K562 (cell line): ENCODE results near the gene GLDC.

ENCODE experiments used
- PCBP1 ChIP-seq: fragments of 200-400 bp; formaldehyde crosslinking; IDR thresholded peaks from 2 replicates; pipeline ENCODE4 v1.6.1; 2018; ENCODE audit warnings: mild to moderate bottlenecking, low read depth, low read length; ENCODE audit not compliant: poor library complexity, severe bottlenecking
- POLR2A ChIP-seq: fragments of 450-650 bp; conservative IDR thresholded peaks from 2 replicates; pipeline ENCODE4 v1.6.1; 2016
- RFX1 ChIP-seq: fragments of 450-650 bp; IDR thresholded peaks from 2 replicates; pipeline ENCODE4 v1.6.1; 2016; ENCODE audit warnings: mild to moderate bottlenecking, moderate library complexity
- SMARCA5 ChIP-seq: fragments of 450-650 bp; IDR thresholded peaks from 2 replicates; pipeline ENCODE4 v1.6.1; 2016
- TAF7 ChIP-seq: fragments of 450-650 bp; IDR thresholded peaks from 2 replicates; pipeline ENCODE4 v1.6.1; 2016; ENCODE audit warnings: missing genetic modification characterization, missing compliant biosample characterization
- YBX1 ChIP-seq: fragments of 450-650 bp; IDR thresholded peaks from 2 replicates; pipeline ENCODE4 v1.7.1; 2016; ENCODE audit warnings: mild to moderate bottlenecking
- ZNF408 ChIP-seq: fragments of 250-450 bp; sonication (Bioruptor Pico); IDR thresholded peaks from 2 replicates; pipeline ENCODE4 v1.4.0; 2020; ENCODE audit warnings: low read depth, mild to moderate bottlenecking, moderate library complexity
- ZNF449 ChIP-seq: fragments of 250-450 bp; sonication (Bioruptor Pico); IDR thresholded peaks from 2 replicates; pipeline ENCODE4 v1.8.0; 2022; ENCODE audit warnings: moderate library complexity, mild to moderate bottlenecking, inconsistent platforms
- ZNF830 ChIP-seq: fragments of 250-450 bp; sonication (Bioruptor Pico); IDR thresholded peaks from 2 replicates; pipeline ENCODE4 v1.5.0; 2021; ENCODE audit warnings: mild to moderate bottlenecking
- TF ChIP-seq, protein P1 (sequence below): IDR thresholded peaks from 2 replicates; pipeline ENCODE4 v1.6.1; 2012; ENCODE audit warnings: low read depth, low read length, improper control_type of control experiment, borderline replicate concordance
- TF ChIP-seq, protein P2 (sequence below), 3 experiments: IDR thresholded peaks in 2 of 3; conservative IDR thresholded peaks in 1 of 3; 2 replicates each; pipeline ENCODE4 v1.5.1; 2011 to 2012; ENCODE audit warnings: low read length in 3 of 3, mild to moderate bottlenecking in 3 of 3, control low read depth in 2 of 3, improper control_type of control experiment in 1 of 3, inconsistent platforms in 1 of 3, low read depth in 1 of 3, mixed read lengths in 1 of 3, moderate library complexity in 1 of 3; ENCODE audit not compliant: insufficient read depth in 2 of 3
- TF ChIP-seq, protein P3 (sequence below): sonication (generic); formaldehyde crosslinking; IDR thresholded peaks from 2 replicates; pipeline ENCODE4 v1.8.1; 2023; ENCODE audit warnings: missing genetic modification reagents, mild to moderate bottlenecking, borderline replicate concordance

DNA sequence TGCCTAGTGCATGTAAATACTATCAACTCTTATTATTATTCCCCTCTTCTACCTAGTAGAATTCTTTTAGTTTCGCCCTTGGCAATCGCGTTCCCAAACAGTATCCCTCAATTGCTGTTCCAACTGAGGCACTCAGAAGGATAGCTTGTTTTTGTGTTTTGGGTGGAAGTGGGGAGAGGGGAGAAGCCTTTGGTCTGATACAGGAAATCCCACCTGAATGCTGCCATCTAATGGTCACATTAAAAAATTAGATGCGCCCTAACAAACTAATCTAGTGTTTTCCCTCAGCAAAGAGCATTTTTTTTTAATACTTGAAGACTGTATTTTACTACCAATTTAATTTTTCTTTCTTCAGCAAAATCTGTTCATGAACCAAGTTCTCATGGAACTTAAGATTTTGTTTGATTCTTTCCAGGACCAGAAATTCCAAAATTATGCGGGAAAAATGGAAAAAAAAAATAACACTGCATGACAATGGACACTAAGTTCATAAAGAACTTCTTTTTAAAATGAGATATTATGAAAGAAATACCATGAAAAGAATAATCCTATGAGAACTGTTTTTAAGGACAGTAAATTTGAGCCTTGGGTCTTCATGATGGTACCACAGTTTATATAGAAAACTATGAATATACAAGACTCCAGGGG is 22.2 kb upstream of the GLDC start:
- TF ChIP-seq PCBP1 (no peak), TAF7 (tag) (no peak), YBX1 (no peak), POLR2A (no peak), SMARCA5 (no peak), RFX1 (no peak), ZNF408 (CRISPR knock-in tag) (no peak), ZNF830 (CRISPR knock-in tag) (no peak), ZNF449 (CRISPR knock-in tag) (no peak)
- TF ChIP-seq, protein P1, sequence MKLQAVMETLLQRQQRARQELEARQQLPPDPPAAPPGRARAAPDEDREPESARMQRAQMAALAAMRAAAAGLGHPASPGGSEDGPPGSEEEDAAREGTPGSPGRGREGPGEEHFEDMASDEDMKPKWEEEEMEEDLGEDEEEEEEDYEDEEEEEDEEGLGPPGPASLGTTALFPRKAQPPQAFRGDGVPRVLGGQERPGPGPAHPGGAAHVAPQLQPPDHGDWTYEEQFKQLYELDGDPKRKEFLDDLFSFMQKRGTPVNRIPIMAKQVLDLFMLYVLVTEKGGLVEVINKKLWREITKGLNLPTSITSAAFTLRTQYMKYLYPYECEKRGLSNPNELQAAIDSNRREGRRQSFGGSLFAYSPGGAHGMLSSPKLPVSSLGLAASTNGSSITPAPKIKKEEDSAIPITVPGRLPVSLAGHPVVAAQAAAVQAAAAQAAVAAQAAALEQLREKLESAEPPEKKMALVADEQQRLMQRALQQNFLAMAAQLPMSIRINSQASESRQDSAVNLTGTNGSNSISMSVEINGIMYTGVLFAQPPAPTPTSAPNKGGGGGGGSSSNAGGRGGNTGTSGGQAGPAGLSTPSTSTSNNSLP, result no peak
- TF ChIP-seq, protein P2, sequence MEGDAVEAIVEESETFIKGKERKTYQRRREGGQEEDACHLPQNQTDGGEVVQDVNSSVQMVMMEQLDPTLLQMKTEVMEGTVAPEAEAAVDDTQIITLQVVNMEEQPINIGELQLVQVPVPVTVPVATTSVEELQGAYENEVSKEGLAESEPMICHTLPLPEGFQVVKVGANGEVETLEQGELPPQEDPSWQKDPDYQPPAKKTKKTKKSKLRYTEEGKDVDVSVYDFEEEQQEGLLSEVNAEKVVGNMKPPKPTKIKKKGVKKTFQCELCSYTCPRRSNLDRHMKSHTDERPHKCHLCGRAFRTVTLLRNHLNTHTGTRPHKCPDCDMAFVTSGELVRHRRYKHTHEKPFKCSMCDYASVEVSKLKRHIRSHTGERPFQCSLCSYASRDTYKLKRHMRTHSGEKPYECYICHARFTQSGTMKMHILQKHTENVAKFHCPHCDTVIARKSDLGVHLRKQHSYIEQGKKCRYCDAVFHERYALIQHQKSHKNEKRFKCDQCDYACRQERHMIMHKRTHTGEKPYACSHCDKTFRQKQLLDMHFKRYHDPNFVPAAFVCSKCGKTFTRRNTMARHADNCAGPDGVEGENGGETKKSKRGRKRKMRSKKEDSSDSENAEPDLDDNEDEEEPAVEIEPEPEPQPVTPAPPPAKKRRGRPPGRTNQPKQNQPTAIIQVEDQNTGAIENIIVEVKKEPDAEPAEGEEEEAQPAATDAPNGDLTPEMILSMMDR (IDR thresholded peaks at IDR 0.05 in 2 of 3, conservative IDR thresholded peaks at IDR 0.05 in 1 of 3; ENCODE audit: insufficient read depth in 2 of 3, low read depth in 1 of 3, low read length in 3 of 3), result peak; percentile 35 to 58 (median 36); a peak in 3 of 6 replicates
- TF ChIP-seq, protein P3, sequence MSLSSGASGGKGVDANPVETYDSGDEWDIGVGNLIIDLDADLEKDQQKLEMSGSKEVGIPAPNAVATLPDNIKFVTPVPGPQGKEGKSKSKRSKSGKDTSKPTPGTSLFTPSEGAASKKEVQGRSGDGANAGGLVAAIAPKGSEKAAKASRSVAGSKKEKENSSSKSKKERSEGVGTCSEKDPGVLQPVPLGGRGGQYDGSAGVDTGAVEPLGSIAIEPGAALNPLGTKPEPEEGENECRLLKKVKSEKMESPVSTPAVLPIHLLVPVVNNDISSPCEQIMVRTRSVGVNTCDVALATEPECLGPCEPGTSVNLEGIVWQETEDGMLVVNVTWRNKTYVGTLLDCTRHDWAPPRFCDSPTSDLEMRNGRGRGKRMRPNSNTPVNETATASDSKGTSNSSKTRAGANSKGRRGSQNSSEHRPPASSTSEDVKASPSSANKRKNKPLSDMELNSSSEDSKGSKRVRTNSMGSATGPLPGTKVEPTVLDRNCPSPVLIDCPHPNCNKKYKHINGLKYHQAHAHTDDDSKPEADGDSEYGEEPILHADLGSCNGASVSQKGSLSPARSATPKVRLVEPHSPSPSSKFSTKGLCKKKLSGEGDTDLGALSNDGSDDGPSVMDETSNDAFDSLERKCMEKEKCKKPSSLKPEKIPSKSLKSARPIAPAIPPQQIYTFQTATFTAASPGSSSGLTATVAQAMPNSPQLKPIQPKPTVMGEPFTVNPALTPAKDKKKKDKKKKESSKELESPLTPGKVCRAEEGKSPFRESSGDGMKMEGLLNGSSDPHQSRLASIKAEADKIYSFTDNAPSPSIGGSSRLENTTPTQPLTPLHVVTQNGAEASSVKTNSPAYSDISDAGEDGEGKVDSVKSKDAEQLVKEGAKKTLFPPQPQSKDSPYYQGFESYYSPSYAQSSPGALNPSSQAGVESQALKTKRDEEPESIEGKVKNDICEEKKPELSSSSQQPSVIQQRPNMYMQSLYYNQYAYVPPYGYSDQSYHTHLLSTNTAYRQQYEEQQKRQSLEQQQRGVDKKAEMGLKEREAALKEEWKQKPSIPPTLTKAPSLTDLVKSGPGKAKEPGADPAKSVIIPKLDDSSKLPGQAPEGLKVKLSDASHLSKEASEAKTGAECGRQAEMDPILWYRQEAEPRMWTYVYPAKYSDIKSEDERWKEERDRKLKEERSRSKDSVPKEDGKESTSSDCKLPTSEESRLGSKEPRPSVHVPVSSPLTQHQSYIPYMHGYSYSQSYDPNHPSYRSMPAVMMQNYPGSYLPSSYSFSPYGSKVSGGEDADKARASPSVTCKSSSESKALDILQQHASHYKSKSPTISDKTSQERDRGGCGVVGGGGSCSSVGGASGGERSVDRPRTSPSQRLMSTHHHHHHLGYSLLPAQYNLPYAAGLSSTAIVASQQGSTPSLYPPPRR (CRISPR knock-in tag), result no peak
